Stimulated activated CD8-positive, alpha-beta memory T cell treated with anti-CD3 and anti-CD28 coated beads, Interleukin-4, amount 100 ng/mL, for 1 hour (primary cell): ENCODE measurements around the gene TERT.

Source experiments
- DNase-seq, 2 donors: peaks; one replicate each; pipeline ENCODE4 v3.0.0-alpha.2; 2020; ENCODE audit warnings: low read depth in 2 of 2, low spot score in 1 of 2

Gene TERT

DNA sequence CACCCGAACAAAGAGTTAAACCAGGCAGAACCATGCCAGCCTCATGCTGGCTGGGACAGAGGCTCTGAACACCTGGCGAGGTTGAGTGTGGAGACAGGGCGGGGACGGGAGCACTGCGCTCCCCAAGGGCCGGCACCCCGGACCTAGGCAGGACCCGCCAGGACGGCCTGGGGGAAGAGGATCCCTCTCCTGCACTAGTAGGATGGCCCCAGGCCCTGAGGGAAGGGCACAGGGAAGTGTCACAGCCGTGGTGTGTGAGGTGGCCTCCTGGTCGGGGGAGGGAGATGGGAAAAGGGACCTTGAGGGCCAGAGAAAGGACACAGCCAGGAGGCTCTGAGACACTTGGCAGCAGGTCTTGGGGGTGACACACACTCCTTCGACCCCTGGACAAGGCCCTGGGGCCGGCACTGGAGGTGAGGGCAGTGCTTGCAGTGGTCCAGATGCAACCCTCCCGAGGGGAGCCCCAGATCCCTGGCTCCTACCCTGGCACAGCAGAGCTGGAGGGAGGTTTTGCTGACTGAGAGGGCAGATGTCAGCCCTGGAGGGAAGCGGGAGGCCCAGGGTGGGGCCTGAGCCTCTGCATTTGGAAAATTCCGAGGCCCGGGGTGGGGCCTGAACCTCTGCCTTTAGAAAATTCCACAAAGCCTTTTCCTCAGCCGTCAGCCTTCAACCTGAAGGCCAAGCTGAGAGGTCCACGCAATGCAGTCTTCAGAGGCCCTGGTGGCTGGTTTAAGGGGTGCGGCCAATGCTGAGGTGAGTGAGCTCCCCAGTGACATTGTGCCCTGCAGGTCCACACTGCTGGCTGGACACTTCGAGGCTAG is 24.8 kb upstream of the TERT start:
- no peak for DNase-seq

DNA sequence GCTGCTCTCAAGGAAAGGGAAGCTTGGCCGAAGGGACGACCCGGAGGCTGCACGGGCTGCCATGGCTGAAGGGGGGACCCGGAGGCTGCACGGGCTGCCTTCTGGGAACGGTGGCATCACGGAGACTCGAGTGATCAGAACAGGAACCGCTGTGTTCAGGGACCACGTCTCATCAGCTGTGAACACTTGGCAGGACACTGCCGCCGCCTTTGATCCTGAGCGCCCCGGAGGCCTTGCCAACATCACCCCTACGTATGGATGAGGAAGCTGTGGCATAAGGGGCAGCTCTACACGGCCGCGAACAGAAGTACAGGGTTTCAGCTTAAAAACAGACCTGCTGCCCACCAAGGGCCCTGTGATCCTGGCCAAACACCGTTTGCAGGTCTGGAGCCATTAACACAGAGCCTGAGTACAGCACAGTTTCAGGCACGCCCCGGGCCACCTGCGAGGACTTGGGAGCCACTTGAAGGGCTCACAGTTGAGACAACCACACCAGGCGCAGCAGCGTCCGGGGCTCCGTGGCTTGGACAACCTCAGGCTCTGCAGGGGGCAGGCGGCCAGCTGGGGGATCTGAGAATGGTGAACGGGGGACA is 23.9 kb upstream of the TERT start:
- no peak for DNase-seq

DNA sequence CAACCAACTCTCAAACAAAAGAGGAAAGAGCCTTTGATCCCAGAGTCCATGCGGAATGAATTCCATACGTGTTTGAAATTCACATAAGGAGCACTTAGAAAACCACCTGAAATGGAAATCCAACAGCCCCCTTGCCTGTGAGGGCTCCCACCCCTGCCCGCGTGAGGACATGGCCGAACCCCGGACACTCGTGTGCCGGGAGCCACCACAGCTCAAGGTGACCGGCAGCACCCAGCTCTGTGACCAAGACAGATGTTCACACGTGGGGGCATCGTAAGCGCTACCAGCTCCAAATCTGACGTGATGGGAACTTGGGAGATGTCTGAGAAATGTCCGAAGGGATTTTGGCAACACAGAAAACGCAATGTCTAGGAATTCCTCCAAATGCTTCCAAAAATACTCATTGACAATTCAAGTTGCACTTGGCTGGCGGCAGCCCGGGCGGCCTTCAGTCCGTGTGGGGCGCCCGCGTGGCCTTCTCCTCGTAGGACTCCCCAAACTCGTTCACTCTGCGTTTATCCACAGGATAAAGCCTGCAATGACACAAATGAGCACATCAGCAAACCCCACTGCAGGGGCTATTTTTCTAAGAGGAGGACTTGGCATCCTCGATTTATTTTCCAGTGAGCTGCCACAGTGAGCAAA is 23.2 kb upstream of the TERT start:
- DNase-seq = no peak

- DNase-seq = no peak
Observed at GRCh38 chr5:1316588-1317340, 21.9 kb upstream of the TERT start.

DNA sequence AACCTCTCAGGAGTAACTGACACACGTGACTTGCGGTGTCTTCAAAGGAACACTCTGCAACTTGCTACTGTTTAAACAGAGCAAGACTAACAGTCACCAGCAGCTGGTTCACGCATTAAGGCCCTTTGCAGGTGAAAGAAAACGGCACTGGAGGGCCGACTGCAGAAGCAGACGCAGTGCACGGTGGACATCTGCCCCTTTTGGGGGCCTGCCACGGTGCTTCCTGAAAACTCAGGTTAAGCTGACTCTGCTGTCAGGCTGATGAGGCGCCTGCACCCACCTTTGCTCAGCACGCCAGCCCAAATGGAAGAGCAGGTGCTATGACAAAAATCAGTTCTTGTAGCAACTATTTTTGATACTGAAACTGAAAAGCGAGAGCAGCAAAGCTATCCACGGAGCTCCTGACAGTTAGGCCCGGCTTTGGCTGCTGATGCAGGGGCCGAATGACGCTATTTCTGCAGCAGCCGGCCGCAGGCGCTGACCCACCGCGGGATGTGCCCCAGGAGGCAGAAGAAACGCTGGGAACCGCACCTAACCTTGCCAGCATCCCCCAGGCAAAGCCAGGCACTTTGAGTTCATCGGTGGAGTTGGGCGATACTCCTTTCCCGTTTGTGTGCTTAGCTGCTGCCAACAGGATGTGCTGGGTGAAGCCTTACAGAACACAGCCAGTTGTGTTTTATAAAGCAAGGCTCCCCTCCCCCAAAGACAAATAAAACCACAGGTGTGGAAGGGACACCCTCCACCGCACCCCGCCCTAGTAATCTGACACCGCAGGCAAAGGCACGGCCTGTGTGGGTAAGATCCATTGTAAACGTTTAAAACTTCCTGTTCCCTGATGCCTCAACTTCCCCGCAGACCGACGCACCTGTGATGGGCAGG is 21.1 kb upstream of the TERT start:
- DNase-seq = peak in 1 of 2 donors; percentile 21

- DNase-seq = no peak
Observed at GRCh38 chr5:1315018-1315708, 20.3 kb upstream of the TERT start.

DNA sequence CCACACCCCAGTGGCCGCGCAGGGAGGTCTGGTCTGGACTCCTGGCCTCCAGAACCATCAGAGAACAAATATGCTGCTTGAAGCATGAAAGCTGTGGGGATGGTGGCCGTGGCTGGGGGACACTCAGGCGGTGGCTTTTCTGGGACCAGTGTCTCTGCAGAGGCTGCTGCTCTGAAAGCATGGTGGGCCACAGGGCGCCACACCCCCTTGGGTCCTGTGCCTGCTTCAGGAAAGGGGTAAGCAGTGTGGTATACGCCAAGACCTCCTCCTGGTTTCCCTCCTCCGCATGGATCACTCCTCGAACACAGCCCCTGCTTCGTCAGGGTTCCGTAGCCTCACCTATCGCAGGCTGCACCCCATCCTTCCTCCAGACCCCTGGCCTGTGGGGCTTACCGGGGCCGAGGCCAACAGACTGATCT is 19.7 kb upstream of the TERT start:
- no peak for DNase-seq

GRCh38 chr5:1312993-1313833 is 18.3 kb upstream of the TERT start:
- DNase-seq = no peak

DNA sequence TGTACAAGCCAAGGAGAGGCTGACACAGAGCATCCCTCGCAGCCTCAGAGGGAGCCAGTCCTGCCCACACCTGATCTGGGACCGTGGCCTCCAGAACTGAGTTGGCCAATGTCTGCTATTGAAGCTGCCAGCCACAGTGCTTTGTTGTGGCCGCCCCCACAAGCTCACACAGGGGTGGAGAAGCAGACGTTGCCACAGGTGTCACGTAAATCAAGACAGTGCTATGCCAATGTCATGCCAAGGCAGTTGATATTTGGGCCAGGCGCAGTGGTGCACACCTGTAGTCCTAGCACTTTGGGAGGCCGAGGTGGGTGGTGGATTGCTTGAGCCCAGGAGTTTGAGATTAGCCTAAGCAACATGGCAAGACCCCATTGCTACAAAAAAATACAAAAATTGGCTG is 17.3 kb upstream of the TERT start:
- DNase-seq = peak in 1 of 2 donors; percentile 21

DNA sequence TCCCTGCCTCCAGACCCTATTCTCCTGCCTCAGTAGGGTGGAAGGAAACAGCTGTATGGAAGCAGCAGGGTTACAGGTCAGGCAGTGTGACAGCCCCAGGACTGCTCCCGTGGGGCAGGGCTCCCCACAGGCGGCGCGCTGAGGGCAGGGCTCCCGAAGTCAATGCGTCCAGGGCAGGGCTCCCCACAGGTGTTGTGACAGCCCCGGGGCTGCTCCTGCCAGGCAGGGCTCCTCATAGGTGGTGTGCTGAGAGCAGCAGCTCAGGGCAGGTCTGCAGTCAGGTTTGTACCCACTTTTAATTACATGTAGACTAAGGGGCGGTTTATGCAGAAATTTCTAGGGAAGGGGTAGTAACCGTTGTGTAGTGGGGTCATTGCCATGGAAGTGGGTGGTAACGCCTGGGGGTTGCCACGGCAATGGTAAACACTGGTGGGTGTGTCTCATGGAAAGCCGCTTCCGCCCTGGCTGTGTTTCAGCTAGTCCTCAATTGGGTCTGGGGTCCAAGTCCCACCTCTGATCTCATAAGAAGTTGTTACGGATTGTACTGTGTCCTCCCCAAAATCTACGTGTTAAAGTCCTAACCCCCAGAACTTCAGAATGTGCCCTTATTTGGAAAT is 16.7 kb upstream of the TERT start:
- no peak for DNase-seq

- no peak for DNase-seq
Observed at GRCh38 chr5:1310118-1310517, 15.2 kb upstream of the TERT start.

GRCh38 chr5:1304033-1304432 is 9.2 kb upstream of the TERT start:
- DNase-seq = no peak

- no peak for DNase-seq
Observed at GRCh38 chr5:1302258-1302657, 7.4 kb upstream of the TERT start.

DNA sequence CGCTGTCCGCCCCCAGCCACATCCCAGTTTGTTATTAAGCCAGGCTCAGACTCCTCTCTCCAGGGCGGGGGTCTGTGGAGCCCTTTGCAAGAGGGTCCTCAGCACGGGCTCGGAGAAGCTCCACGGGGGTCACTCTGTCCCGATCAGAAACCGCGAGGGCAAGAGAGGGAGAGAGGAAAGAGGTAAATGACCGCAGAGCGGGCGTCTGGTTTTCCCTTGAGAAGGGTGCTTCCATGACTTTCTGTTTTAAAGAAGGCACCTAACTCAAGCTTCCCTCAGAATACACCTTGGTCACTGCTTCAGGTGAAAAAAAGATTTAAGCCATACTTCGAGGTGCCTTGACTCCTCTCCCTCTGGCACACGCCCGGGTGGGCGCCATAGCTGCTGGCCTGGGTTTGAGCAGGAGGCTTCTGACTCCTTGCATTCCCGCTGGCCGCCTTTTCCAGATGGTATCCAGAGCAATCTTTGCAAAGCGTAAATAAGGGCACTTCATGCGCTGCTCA is 5.8 kb upstream of the TERT start:
- no peak for DNase-seq

- DNase-seq = no peak
Observed at GRCh38 chr5:1299961-1300360, 5.1 kb upstream of the TERT start.

DNA sequence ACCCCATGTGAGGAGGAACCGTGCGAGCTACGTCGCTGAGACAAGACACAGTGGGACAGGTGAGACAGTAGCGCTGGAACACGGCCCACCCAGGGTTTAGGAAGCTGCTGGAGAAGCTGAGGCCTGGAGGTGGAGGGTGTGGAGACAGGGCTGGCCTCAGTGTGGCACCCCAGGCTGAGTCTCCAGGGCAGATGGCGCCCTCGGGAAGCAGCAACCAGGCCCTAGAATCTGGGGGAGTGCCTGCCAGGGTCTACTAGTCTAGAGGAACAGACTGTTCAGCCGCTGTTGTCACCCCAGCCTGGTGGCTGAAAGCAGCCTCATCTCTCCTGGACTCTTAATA is 4.6 kb upstream of the TERT start:
- DNase-seq = no peak

DNA sequence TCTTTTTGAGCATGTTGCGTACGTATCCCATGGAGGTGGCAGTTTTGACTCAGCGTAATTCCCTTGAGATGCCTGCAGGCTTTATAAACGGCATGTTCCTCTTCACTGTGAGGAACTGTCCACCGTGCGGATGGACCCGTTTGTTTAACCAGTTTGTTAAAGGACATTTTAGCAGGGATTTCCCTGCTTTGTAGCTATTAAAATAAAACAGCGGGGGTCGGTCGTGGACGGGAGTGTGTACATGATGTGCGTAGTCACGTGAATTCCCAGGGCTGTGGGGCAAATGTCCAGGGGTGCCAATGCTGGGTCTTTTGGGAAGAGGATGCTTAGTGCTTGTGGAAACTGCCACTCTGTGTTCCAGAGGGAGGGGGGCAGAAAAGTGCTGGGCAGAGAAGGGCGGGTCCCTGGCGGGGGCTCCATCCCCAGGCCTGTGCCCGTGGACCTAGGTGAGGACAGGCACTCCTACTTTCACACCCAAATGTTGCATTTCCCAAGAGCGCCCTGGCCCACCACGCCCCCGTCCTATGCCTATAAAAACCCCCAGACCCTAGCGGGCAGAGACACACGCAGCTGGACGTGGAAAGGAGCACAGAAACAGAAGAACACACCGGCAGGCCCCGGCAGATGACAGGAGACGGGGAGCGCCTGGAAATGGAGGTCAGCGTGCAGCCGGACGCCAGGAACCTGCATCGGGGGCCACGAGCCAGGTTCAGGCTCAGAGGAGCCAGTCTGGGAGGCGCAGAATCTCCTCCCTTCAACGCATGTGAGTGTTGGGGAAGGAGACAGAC is 4.0 kb upstream of the TERT start:
- no peak for DNase-seq

DNA sequence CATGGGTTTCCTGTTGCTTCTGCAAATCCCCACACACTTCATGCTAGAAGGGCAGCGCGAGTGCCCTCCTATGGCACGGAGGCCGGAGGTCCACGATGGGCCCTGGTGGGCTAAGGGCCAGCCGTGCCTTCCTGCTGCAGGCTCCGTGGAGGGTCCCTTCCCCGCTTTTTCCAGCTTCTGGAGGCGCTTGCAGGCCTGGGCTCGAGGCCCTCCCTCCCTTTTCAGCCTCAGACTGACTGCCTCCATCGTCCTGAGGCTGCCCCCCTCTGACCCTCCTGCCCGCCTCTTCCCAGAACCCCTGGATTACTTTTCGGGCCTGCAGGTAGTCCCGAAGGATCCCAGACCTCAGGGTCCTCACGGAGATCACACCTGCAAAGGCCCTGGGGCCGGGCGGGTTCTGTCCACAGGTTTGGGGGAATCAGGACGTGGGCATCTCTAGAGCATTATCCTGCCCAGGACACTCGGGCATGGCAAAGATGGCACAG is 3.2 kb upstream of the TERT start:
- no peak for DNase-seq
